OCI-LY1 (cell line): ENCODE results near the gene ZC3H18.

Experiments
- H2AFZ ChIP-seq: fragments of 200-600 bp; sonication (generic), shearing (Covaris generic); 2 replicates; pipeline ENCODE4 v1.6.0; 2014; ENCODE audit warnings: antibody characterized with exemption, mild to moderate bottlenecking, low read length
- H3F3A ChIP-seq: fragments of 200-600 bp; sonication (generic), shearing (Covaris generic); 2 replicates; pipeline ENCODE4 v1.6.0; 2014; ENCODE audit warnings: mild to moderate bottlenecking, antibody characterized with exemption, low read length, moderate library complexity; ENCODE audit not compliant: insufficient read depth
- H3K27ac ChIP-seq: fragments of 200-600 bp; sonication (generic); 2 replicates; pipeline ENCODE4 v1.5.1; 2014; ENCODE audit warnings: low read length, mixed run types, mild to moderate bottlenecking, low read depth; ENCODE audit not compliant: poor library complexity, severe bottlenecking
- H3K27me3 ChIP-seq: fragments of 200-600 bp; sonication (generic); 2 replicates; pipeline ENCODE4 v1.6.0; 2014; ENCODE audit warnings: antibody characterized with exemption, mild to moderate bottlenecking, low read length, moderate library complexity; ENCODE audit not compliant: insufficient read depth
- H3K36me3 ChIP-seq: fragments of 200-600 bp; sonication (generic); 2 replicates; pipeline ENCODE4 v1.6.1; 2014; ENCODE audit warnings: mild to moderate bottlenecking, antibody characterized with exemption, low read length, moderate library complexity, mixed read lengths; ENCODE audit not compliant: insufficient read depth
- H3K4me1 ChIP-seq: fragments of 200-600 bp; sonication (generic); 2 replicates; pipeline ENCODE4 v1.5.1; 2014; ENCODE audit warnings: mild to moderate bottlenecking, low read length, moderate library complexity; ENCODE audit not compliant: insufficient read depth, severe bottlenecking
- H3K4me2 ChIP-seq: fragments of 200-600 bp; sonication (generic), shearing (Covaris generic); 2 replicates; pipeline ENCODE4 v1.6.1; 2014; ENCODE audit warnings: low read length
- H3K4me3 ChIP-seq: fragments of 200-600 bp; sonication (generic); 2 replicates; pipeline ENCODE4 v1.5.1; 2014; ENCODE audit warnings: low read length, low read depth, mild to moderate bottlenecking, mixed read lengths; ENCODE audit not compliant: poor library complexity, severe bottlenecking
- H3K79me2 ChIP-seq: fragments of 200-600 bp; shearing (Covaris generic); 2 replicates; pipeline ENCODE4 v1.6.1; 2016; ENCODE audit warnings: mixed run types, low read length, mixed read lengths; ENCODE audit not compliant: insufficient read depth
- H3K9ac ChIP-seq: fragments of 200-600 bp; sonication (generic), shearing (Covaris generic); 2 replicates; pipeline ENCODE4 v1.6.1; 2014; ENCODE audit warnings: mild to moderate bottlenecking, low read length, mixed read lengths
- H3K9me2 ChIP-seq: fragments of 200-600 bp; sonication (generic), shearing (Covaris generic); 2 replicates; pipeline ENCODE4 v1.6.1; 2014; ENCODE audit warnings: low read depth, mild to moderate bottlenecking, low read length, mixed read lengths
- H3K9me3 ChIP-seq: fragments of 200-600 bp; shearing (Covaris generic); 2 replicates; pipeline ENCODE4 v1.6.1; 2014; ENCODE audit warnings: low read length, mixed read lengths
- H4K20me1 ChIP-seq: fragments of 200-600 bp; sonication (generic), shearing (Covaris generic); 2 replicates; pipeline ENCODE4 v1.6.0; 2016; ENCODE audit warnings: mild to moderate bottlenecking, low read length; ENCODE audit not compliant: insufficient read depth
- EZH2 ChIP-seq: fragments of 200-600 bp; sonication (generic), shearing (Covaris generic); IDR thresholded peaks from 2 replicates; pipeline ENCODE4 v1.8.0; 2017; ENCODE audit warnings: borderline replicate concordance, mixed run types, mild to moderate bottlenecking, antibody characterized with exemption, low read length, moderate library complexity, mixed read lengths
- TF ChIP-seq, protein P1 (sequence below): fragments of 200-600 bp; sonication (generic), shearing (Covaris generic); IDR thresholded peaks from 2 replicates; pipeline ENCODE4 v1.5.1; 2017; ENCODE audit warnings: mild to moderate bottlenecking, antibody characterized with exemption, low read length, moderate library complexity, mixed read lengths

ZC3H18 gene

GRCh38 chr16:88595101-88595500 lies 24.9 kb downstream of the ZC3H18 start:
- H3F3A ChIP-seq = no peaks in the 10 kb centered on the region
- H3K4me1 ChIP-seq = no peaks in the 10 kb centered on the region
- H3K9me2 ChIP-seq = no peaks in the 10 kb centered on the region
- no peaks in the 10 kb centered on the region for H4K20me1 ChIP-seq
- H3K79me2 ChIP-seq = 0 out of 2 replicates have a peak, but pooled peaks cover 6% of the 10 kb centered on the region
- H2AFZ ChIP-seq = no peak overlapping the region
- TF ChIP-seq EZH2 = no peak
- TF ChIP-seq, protein P1, sequence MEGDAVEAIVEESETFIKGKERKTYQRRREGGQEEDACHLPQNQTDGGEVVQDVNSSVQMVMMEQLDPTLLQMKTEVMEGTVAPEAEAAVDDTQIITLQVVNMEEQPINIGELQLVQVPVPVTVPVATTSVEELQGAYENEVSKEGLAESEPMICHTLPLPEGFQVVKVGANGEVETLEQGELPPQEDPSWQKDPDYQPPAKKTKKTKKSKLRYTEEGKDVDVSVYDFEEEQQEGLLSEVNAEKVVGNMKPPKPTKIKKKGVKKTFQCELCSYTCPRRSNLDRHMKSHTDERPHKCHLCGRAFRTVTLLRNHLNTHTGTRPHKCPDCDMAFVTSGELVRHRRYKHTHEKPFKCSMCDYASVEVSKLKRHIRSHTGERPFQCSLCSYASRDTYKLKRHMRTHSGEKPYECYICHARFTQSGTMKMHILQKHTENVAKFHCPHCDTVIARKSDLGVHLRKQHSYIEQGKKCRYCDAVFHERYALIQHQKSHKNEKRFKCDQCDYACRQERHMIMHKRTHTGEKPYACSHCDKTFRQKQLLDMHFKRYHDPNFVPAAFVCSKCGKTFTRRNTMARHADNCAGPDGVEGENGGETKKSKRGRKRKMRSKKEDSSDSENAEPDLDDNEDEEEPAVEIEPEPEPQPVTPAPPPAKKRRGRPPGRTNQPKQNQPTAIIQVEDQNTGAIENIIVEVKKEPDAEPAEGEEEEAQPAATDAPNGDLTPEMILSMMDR = no peak
- H3K27ac ChIP-seq = no peak overlapping the region
- H3K36me3 ChIP-seq = peaks cover 70% of the 10 kb centered on the region
- H3K9me3 ChIP-seq = no peaks in the 10 kb centered on the region
- no peaks in the 10 kb centered on the region for H3K27me3 ChIP-seq
- no peak overlapping the region for H3K4me2 ChIP-seq
- no peak overlapping the region for H3K9ac ChIP-seq
- H3K4me3 ChIP-seq = no peak overlapping the region

GRCh38 chr16:88595921-88596320 lies 25.7 kb downstream of the ZC3H18 start:
- Histone ChIP-seq H3K4me3 (no peak overlapping the region), H3K27ac (no peak overlapping the region), H3K27me3 (no peaks in the 10 kb centered on the region), H2AFZ (no peak overlapping the region), H3F3A (no peaks in the 10 kb centered on the region), H3K9me2 (no peaks in the 10 kb centered on the region), H3K4me2 (no peak overlapping the region), H4K20me1 (no peaks in the 10 kb centered on the region), H3K9ac (no peak overlapping the region), H3K79me2 (0 out of 2 replicates have a peak, but pooled peaks cover 6% of the 10 kb centered on the region), H3K9me3 (no peaks in the 10 kb centered on the region), H3K36me3 (peaks cover 70% of the 10 kb centered on the region), H3K4me1 (no peaks in the 10 kb centered on the region)
- TF ChIP-seq, protein P1 = no peak
- no peak for TF ChIP-seq EZH2

DNA sequence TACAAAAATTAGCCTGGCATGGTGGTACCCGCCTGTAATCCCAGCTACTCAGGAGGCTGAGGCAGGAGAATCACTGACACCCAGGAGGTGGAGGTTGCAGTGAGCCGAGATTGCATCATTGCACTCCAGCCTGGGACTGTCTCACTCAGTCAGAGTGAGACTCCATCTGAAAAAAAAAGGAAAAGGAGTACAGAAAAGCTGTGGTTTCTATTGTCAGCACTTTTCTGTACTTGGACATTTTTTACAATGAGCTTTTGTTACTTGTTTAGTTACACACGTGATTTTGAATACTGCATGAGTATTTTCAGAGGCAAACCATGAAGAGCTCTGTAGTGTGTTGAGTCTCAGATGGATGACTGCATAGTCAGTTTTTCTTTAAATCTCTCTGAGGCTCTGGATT lies 26.3 kb downstream of the ZC3H18 start:
- Histone ChIP-seq H3K36me3 (peaks cover 73% of the 10 kb centered on the region), H3K27ac (no peak overlapping the region), H3K9me2 (no peaks in the 10 kb centered on the region), H3K4me1 (no peaks in the 10 kb centered on the region), H3K9me3 (no peaks in the 10 kb centered on the region), H3K4me2 (no peak overlapping the region), H3K27me3 (no peaks in the 10 kb centered on the region), H2AFZ (no peak overlapping the region), H3K79me2 (0 out of 2 replicates have a peak, but pooled peaks cover 6% of the 10 kb centered on the region), H3K9ac (no peak overlapping the region), H3F3A (no peaks in the 10 kb centered on the region), H4K20me1 (no peaks in the 10 kb centered on the region), H3K4me3 (no peak overlapping the region)
- TF ChIP-seq, protein P1 = no peak
- no peak for TF ChIP-seq EZH2
